Liver (tissue), 3 donors: Measurements from ENCODE around the gene IQSEC1.

Source experiments
- RAD21 ChIP-seq, 2 donors: IDR thresholded peaks; 2 replicates each; pipeline ENCODE4 v1.6.1; 2016; ENCODE audit warnings: antibody characterized with exemption in 2 of 2, mild to moderate bottlenecking in 2 of 2
- TF ChIP-seq, protein P1 (sequence below): fragments of 150-350 bp; IDR thresholded peaks from 2 replicates; pipeline ENCODE4 v1.5.1; 2017; ENCODE audit warnings: improper control_type of control experiment, low read depth, low read length; ENCODE audit not compliant: missing input control
- donor health status: healthy.
- donor health status: healthy.

GRCh38 chr3:12862387-12862786, 210.8 kb downstream of the IQSEC1 start:
- TF ChIP-seq RAD21 (IDR thresholded peaks at IDR 0.05) = no peak
- TF ChIP-seq, protein P1, sequence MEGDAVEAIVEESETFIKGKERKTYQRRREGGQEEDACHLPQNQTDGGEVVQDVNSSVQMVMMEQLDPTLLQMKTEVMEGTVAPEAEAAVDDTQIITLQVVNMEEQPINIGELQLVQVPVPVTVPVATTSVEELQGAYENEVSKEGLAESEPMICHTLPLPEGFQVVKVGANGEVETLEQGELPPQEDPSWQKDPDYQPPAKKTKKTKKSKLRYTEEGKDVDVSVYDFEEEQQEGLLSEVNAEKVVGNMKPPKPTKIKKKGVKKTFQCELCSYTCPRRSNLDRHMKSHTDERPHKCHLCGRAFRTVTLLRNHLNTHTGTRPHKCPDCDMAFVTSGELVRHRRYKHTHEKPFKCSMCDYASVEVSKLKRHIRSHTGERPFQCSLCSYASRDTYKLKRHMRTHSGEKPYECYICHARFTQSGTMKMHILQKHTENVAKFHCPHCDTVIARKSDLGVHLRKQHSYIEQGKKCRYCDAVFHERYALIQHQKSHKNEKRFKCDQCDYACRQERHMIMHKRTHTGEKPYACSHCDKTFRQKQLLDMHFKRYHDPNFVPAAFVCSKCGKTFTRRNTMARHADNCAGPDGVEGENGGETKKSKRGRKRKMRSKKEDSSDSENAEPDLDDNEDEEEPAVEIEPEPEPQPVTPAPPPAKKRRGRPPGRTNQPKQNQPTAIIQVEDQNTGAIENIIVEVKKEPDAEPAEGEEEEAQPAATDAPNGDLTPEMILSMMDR = no peak
